Activated naive CD4-positive, alpha-beta T cell (primary cell): ENCODE results near the gene EFNA5.

ENCODE experiments used
- DNase-seq, 4 experiments: peaks; one replicate each; lab custom pipeline; 2025; lab: John Stamatoyannopoulos, UW

The EFNA5 gene

DNA sequence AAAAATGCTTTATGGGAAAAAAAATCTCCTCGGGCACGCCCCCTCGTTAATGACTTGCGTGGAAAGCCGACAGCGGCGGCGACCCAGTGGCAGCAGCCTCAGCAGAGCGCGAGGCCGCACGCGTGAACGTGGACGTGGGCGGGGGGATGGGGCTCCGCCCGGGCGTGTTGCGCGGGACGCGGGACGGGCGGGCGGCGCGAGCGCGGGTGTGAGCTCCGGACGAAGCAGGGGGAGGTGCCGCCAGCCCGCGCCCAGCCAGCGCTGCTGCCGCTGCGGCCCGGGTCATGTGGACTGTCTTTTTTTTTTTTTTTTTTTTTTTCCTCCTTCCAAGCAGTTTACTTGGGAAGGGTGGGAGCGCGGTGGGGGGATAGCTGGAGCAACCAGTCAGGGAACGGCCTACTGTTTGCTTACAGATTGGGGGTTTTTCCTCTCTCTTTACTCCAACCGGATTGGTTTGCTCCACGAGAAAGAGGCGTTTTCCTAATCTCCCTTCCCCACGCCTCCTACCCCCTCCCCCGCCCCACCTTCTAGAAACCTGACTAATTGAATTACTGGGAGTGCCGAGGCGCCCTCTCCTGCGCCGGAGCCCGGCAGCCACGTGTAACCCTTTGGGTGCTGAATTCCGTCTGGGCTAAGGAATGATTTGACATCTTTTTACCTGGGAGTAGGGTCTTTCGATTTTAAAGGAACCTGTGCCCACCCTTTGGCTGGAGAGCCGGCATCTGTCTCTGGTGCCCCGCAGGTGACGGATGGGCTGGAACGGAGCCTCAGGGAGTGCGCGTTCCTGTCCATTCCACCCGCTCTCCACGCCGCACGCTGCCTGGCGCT lies 1.7 kb upstream of the EFNA5 start:
- no peak for DNase-seq

GRCh38 chr5:107671742-107672210 lies 1.0 kb upstream of the EFNA5 start:
- no peak for DNase-seq

GRCh38 chr5:107670087-107670931 lies 428 bp downstream of the EFNA5 start:
- DNase-seq, result no peak

DNA sequence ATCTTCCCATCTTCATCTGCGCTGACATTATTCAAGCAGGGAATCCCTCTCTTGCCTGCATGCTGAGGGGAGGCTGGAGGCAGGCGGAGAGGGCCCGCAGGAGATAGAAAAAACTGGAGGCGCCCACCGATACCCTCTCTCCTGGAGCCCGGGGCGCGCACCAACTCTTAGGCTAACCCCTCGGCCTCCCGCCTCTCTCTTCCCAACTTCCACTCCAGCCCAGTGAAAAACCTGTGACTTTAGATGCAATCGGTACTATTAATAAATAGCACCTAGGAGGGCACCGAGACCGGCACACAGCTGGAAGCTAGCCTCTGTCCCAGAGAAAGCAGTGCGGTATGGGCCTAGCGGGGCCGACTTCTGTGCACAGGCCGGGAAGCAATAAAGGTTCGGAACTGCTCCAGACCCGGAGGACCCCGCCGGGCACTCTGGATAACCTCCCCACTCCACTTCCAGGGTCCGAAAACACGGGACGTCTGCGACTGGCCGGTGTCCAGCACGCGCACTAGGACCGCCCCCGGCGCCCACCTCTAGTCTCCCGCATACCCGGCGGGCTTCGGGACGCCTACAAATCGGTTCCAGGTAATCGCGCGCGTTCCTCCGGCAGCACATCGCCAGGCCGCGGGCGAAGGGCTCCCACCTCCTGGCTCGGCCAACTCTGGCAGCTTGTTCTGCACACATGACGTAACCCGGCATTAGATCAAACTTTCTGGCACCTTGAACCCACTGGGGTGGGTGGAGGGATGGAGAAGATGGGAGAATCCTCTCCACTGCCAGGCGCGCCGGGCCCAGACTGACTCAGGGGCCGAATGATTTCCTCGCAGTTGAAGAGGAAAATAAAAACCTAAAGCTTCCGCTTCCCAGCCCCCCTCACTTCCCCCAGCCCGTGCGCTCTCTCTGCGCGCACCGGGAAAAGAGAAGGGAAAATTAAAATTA lies 1.4 kb downstream of the EFNA5 start:
- no peak for DNase-seq

GRCh38 chr5:107668154-107669095 lies 2.3 kb downstream of the EFNA5 start:
- no peak for DNase-seq

DNA sequence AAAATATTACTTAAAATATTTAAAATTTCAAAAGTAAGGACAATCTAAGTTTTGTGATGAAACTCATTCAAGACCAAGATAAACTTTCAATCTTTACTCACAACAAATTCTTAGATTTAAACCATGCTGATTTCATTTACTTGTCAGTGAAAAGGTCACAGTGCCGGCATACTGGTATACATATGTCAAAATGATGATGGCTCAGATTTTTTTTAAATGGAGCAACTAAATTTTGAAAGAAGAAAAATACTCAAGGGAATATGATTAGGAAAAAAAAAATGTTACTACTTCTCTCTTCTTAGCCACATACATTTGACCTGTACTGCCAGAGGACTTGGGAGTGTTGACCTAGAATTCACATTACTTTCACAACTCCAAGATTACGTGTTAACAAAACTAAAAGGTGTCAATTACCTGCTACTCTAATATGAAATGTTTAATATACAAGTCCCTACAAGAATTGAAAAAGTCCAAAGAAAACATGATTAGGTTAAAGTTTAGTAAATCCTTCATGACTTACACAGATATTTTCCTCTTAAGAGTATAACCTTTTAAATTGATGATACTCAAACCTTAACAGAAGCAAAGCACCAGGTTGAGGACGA lies 4.6 kb downstream of the EFNA5 start:
- DNase-seq, result no peak

GRCh38 chr5:107665036-107665570 lies 5.6 kb downstream of the EFNA5 start:
- DNase-seq, result no peak

GRCh38 chr5:107663697-107664096 lies 7.0 kb downstream of the EFNA5 start:
- no peak for DNase-seq

- DNase-seq, result no peak
Measured at GRCh38 chr5:107661650-107662044, 9.1 kb downstream of the EFNA5 start.

DNA sequence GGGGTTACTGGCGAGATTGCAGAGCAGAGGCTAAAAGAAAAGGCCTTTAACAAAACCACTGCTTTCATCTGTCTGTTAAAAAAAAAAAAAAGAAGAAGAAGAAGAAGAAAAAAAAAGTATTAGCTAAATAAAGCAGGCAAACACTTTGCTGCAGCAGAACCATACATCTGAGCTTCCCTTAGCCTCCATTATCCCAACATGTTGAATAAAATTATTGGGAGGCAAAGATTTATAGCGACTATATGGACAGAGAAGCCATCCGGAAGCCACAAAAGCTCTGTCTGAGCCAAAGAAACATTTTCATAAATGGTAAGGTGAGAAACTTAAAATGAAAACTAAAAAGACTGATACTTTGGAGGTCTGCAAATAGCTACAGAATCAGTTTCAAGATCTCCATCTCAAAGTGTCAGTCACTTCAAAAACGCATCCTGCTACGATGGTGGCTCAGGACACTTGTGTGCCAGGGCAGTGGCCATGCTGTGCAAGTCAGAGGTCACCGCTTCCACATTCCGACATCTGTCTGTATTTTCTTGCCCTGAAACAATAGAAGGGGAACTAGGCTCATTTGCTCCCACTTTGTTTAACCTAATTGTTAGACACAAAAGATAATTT lies 9.6 kb downstream of the EFNA5 start:
- DNase-seq, result no peak

DNA sequence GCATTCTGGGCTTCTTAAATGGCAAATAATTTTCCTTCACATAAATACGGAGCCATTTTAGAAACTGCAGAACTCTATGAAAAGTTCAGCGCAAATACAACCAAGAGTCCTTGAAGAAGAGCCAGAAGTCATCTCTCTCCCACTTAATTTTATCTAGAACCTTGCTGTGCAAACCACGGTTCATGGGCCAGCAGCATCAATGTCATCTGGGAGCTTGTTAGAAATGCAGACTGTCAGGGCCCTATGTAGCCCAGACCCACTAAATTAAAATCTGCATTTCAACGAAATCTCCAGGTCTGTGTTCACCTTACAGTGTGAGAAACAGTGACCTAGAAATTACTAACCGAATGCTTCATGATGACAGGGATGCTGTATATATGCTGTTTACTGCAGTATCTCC lies 12.2 kb downstream of the EFNA5 start:
- DNase-seq, result no peak

GRCh38 chr5:107655831-107656230 lies 14.9 kb downstream of the EFNA5 start:
- no peak for DNase-seq

- DNase-seq, result no peak
Measured at GRCh38 chr5:107654827-107655226, 15.9 kb downstream of the EFNA5 start.

GRCh38 chr5:107653685-107654084 lies 17.1 kb downstream of the EFNA5 start:
- no peak for DNase-seq

DNA sequence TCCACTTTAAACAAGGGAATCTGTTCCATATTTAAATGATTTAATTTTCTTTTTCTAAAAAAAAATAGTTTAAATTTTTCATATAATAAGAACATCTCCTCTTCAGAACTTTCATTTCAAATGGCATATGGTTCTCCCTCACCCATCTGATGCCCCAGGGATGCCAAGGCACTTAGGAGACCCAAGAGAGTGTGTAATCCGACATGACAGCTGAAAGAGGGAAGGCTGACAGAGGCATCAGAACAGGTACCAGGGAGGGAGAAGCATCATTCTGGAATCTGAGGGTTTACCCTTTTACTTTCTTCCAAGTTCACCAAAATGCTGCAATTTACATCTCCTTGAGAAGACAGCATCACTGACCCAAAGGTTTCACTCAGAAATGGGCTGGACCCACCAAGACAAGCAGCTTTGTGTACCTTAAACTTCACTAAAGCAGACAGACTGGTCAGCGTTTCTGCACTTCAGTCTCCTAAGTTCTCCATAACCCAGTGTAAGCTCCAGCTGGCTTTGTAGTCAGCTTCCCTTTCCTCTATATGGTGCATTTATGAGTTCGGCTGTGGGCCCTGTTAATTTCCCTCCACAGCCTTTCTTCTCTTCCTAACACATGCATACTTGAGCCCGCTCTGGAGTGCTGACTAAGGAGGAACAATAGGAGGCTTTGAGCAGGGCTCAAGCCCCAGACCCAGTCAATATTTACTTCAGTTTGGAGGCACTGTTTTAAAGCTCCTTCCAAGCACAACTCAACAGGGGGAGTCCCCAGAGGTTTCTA lies 17.7 kb downstream of the EFNA5 start:
- no peak for DNase-seq

GRCh38 chr5:107652408-107652807 lies 18.3 kb downstream of the EFNA5 start:
- no peak for DNase-seq

- no peak for DNase-seq
Measured at GRCh38 chr5:107651325-107651724, 19.4 kb downstream of the EFNA5 start.

DNA sequence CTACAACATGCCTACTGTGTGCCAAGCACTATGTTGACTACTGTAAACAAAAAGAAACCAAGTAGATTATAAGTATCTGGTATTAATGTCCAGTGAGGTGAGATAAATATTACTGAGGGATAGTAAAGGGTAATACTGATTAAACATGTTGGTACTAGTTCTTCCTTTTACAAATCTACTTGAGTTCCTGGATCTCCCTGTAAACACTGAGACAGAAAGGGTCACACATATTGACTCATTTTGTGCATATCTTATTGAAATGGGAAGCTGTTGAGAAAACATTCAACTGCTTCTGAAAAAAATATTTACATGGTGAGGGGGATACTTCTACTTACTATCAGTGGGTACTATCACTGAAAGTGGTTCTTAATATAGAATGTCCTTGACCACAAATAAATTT lies 24.3 kb downstream of the EFNA5 start:
- no peak for DNase-seq

- DNase-seq, result no peak
Measured at GRCh38 chr5:107640568-107640967, 30.2 kb downstream of the EFNA5 start.
